ENCODE results near the gene WIF1.
A peak's percentile ranks its signal among the peaks of the same experiment; 100 is the strongest.

DNA sequence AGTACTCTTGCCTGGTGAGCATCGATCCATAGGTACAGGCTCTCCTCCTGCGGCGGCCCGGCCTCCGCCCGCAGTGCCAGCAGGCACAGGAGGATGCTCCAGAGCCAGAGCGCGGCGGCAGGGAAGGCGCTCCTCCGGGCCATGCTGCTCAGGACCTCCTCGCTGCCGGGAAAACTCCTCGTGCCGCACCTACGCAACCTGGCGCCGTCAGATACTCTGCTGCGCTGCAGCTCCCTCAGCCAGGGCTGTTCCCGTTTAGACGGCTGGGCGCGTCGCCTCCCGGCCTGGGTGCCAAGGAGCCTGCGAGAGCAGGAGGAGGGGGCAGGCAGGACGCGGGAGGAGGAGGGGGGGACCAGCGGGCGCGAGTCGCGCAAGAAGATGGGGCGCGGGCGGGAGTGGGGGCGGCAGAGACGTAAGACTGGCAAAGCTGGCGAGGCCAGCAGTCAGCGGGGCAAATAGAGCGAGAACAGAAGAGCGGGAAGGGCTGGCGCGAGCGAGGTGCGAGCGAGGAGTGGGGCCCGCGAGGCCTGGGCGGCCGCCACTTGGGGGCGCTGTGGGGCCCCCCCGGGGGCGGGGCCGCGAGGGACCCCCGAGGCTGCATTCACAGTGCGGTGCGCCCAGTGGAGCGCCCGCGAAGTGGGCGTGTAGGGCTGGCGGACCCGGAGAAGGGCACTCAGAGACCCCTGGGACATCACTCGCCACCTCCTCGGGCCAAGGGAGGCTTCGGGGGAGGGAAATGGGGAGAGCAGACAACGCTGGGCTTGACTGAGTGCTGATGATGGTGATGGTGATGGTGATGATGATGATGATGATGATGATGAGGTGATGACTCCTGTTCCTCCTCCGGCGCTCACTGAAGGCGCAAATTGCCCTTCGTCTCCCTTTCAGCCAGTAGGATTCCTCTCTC lies at the start of gene WIF1:
- TF ChIP-seq EP300 (IDR thresholded peaks at IDR 0.05; ENCODE audit: low read depth) (no peak), CTCF (IDR thresholded peaks at IDR 0.05) (peak in 1 of 5 experiments; percentile 12)
